Transverse colon (tissue), 4 donors: ENCODE measurements around the gene BAZ2B. TPM values are rescaled to one million over a fixed set of nuclear protein-coding genes. Genes with fewer than 3 reads are reported as not detected.

ENCODE experiments used
- DNase-seq: peaks from one replicate; pipeline ENCODE4 v3.0.0-alpha.2; 2019
- H3K27ac ChIP-seq, 4 donors: fragments of 200-600 bp; sonication (generic); 2 replicates each; pipeline ENCODE4 v1.5.1; 2016 to 2018; ENCODE audit warnings: inconsistent platforms in 4 of 4
- H3K27me3 ChIP-seq: fragments of 200-600 bp; sonication (generic); 2 replicates; pipeline ENCODE4 v1.5.1; 2017; ENCODE audit warnings: inconsistent platforms
- H3K36me3 ChIP-seq, 4 donors: fragments of 200-600 bp; sonication (generic); 2 replicates each; pipeline ENCODE4 v1.5.1; 2017 to 2019; ENCODE audit warnings: inconsistent platforms in 4 of 4
- H3K4me1 ChIP-seq, 4 donors: fragments of 200-600 bp; sonication (generic); 2 replicates each; pipeline ENCODE4 v1.5.1; 2017 to 2020; ENCODE audit warnings: inconsistent platforms in 4 of 4
- H3K4me3 ChIP-seq, 4 donors: fragments of 200-600 bp; sonication (generic); 1 replicate in 1 of 4; 2 replicates in 3 of 4; pipeline versions ENCODE4 v1.5.1 to v1.6.1; 2017 to 2019; ENCODE audit warnings: inconsistent platforms in 4 of 4
- H3K9me3 ChIP-seq, 2 donors: fragments of 200-600 bp; sonication (generic); 2 replicates each; pipeline ENCODE4 v1.5.1; 2017 to 2019; ENCODE audit warnings: inconsistent platforms in 2 of 2
- CTCF ChIP-seq, 5 experiments: fragments of 200-600 bp in 3 of 5; fragments of 450-650 bp in 2 of 5; sonication (generic) in 3 of 5; IDR thresholded peaks; 1 replicate in 2 of 5; 2 replicates in 3 of 5; pipeline ENCODE4 v1.5.1; 2016 to 2017; ENCODE audit warnings: antibody characterized with exemption in 5 of 5, inconsistent platforms in 3 of 5, mild to moderate bottlenecking in 2 of 5, moderate library complexity in 1 of 5
- EP300 ChIP-seq: sonication (generic); formaldehyde crosslinking; IDR thresholded peaks from one replicate; pipeline ENCODE4 v1.6.1; 2017; ENCODE audit warnings: antibody characterized with exemption, low read depth
- POLR2A ChIP-seq: fragments of 450-650 bp; IDR thresholded peaks from one replicate; pipeline ENCODE4 v1.6.1; 2016; ENCODE audit warnings: antibody characterized with exemption, mild to moderate bottlenecking, moderate library complexity
- POLR2AphosphoS5 ChIP-seq, 3 donors: sonication (generic); formaldehyde crosslinking; IDR thresholded peaks; one replicate each; pipeline ENCODE4 v1.6.1; 2016; ENCODE audit warnings: antibody characterized with exemption in 3 of 3
- WGBS, 2 donors: methylation state at CpG; one replicate each; pipeline ENCODE4 v1.1.5; 2018; ENCODE audit warnings: low coverage in 1 of 2; 5-methylcytosine and 5-hydroxymethylcytosine counted together
- in situ Hi-C, 4 donors: fragments of 200-750 bp; cut with MboI; loops; one replicate each; pipeline versions ENCODE4 v1.15.0 to v1.15.1; 2017; ENCODE audit warnings: low sequenced_read_pairs in 3 of 4, low pct_ligation_motif_present in 1 of 4, low pct_unique_long_range_greater_than_20kb in 1 of 4
- intact Hi-C: fragments of 100-400 bp; cut with DNase I; formaldehyde crosslinking; loops from one replicate; pipeline ENCODE4 v1.15.1; 2023; ENCODE audit warnings: low total_unique reads
- total RNA-seq, 4 donors: library from RNA; depleted of rRNA; stranded (reverse); fragments of >200 nt; gene quantifications; one replicate each; pipeline ENCODE4 v1.1.0, GENCODE V29; 2016

BAZ2B gene
- total RNA-seq, 4 donors from 2014 or later: 42.3 to 104 (median 81.3) TPM

DNA sequence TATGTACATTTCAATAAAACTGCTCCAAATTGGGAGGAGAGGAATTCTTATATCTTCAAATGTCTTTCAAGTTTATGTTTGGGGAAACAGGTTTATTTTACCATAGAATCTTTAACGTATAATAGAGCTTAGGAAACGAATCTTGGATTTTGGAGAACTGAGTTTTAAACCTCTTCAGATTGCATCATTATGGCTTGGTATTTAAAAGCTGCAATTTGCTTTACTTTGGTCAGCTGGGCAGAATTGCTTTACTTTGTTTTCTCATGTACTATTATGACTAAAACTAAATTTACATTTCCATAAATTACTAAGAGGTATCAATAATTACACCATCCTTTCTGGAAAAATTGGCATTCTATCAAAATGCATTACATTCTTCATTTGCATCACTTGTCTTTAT is 54.6 kb downstream of the BAZ2B start:
- Histone ChIP-seq H3K36me3 (no peaks in the 10 kb centered on the region), H3K9me3 (no peaks in the 10 kb centered on the region), H3K4me3 (no peak overlapping the region), H3K27me3 (no peaks in the 10 kb centered on the region), H3K4me1 (peaks cover 0 to 6% (median 0%) of the 10 kb centered on the region in 4 donors), H3K27ac (no peak overlapping the region)
- intact Hi-C loops (no loop called here), in situ Hi-C loops (no loop called here)
- no peak for TF ChIP-seq POLR2A
- no peak for TF ChIP-seq POLR2AphosphoS5 (IDR thresholded peaks at IDR 0.05)
- no peak for TF ChIP-seq CTCF (IDR thresholded peaks at IDR 0.05)
- TF ChIP-seq EP300: no peak
- no peak for DNase-seq
- WGBS, 2 donors: 80 to 85% methylated on average over 2 of the region's 2 CpGs

- DNase-seq: no peak
Measured at GRCh38 chr2:159561242-159561641, 55.1 kb downstream of the BAZ2B start.

DNA sequence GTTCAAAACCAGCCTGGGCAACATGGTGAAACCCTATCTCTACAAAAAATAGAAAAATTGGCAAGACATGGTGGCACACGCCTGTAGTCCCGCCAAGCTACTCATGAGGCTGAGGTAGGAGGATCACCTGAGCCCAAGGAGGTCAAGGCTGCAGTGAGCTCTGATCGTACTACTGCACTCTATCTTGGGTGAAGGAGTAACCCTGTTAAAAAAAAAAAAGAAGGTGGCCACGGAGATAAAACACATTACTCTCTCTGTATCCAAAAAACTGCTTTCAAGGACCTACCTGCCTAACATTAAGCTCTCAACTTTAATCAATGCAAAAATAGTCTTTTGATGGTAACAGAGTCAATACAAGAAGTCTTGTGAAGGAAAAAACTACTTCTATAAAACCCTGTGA is 57.3 kb downstream of the BAZ2B start:
- in situ Hi-C loops (no loop called here), intact Hi-C loops (no loop called here)
- Histone ChIP-seq H3K9me3 (no peaks in the 10 kb centered on the region), H3K27ac (no peak overlapping the region), H3K36me3 (no peaks in the 10 kb centered on the region), H3K4me3 (no peak overlapping the region), H3K4me1 (peaks cover 0 to 6% (median 3%) of the 10 kb centered on the region in 4 donors), H3K27me3 (no peaks in the 10 kb centered on the region)
- DNase-seq: no peak
- 87 to 88% methylated on average over 4 of the region's 4 CpGs for WGBS, 2 donors
- TF ChIP-seq EP300: no peak
- TF ChIP-seq POLR2A: no peak
- TF ChIP-seq CTCF (IDR thresholded peaks at IDR 0.05): no peak
- TF ChIP-seq POLR2AphosphoS5 (IDR thresholded peaks at IDR 0.05): no peak

More at GRCh38 chr2:159561242-159561641, 55.1 kb downstream of the BAZ2B start:
- TF ChIP-seq POLR2AphosphoS5 (IDR thresholded peaks at IDR 0.05): no peak
- no peak for TF ChIP-seq POLR2A
- TF ChIP-seq EP300: no peak
- TF ChIP-seq CTCF (IDR thresholded peaks at IDR 0.05): no peak
- Histone ChIP-seq H3K27ac (no peak overlapping the region), H3K4me3 (no peak overlapping the region), H3K27me3 (no peaks in the 10 kb centered on the region), H3K36me3 (no peaks in the 10 kb centered on the region), H3K4me1 (peaks cover 0 to 6% (median 0%) of the 10 kb centered on the region in 4 donors), H3K9me3 (no peaks in the 10 kb centered on the region)
- in situ Hi-C loops: no loop called here
- intact Hi-C loops: no loop called here

DNA sequence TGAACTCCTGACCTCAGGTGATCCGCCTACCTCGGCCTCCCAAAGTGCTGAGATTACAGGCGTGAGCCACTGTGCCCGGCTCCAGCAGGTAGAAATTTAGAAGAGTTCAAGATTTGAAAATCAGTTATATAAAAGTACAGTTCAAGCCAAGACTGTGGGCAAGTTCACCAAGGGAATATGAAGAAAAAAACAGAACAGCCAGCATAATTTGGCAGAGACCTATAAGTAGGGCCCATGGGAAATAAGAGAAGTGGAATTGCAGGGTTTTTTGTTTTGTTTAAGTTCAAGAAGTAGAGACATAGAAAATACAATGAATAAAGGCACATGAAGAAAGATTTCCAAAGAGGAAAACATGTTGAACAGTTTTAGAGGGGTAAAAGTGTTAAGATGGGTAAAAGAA is 57.9 kb downstream of the BAZ2B start:
- TF ChIP-seq POLR2AphosphoS5 (IDR thresholded peaks at IDR 0.05) (no peak), POLR2A (no peak), CTCF (IDR thresholded peaks at IDR 0.05) (no peak), EP300 (no peak)
- Histone ChIP-seq H3K4me1 (peaks cover 0 to 9% (median 5%) of the 10 kb centered on the region in 4 donors), H3K36me3 (no peaks in the 10 kb centered on the region), H3K9me3 (no peaks in the 10 kb centered on the region), H3K4me3 (no peak overlapping the region), H3K27me3 (no peaks in the 10 kb centered on the region), H3K27ac (no peak overlapping the region)
- intact Hi-C loops (no loop called here), in situ Hi-C loops (no loop called here)
- 99 to 100% methylated on average over 2 to 4 of the region's 4 CpGs for WGBS, 2 donors
- DNase-seq: no peak
